Vagina (tissue), 2 donors: Measurements from ENCODE around the gene METTL17. TPM values are rescaled to one million over a fixed set of nuclear protein-coding genes. Genes with fewer than 3 reads are reported as not detected.
"Not testable (repeated sequence)": the region's sequence is repeated elsewhere in the genome, so short reads cannot be mapped to it uniquely, and the experiment has no call there.

Experiments
- DNase-seq, 2 donors: peaks; one replicate each; pipeline ENCODE4 v3.0.0-alpha.2; 2017; ENCODE audit errors: extremely low spot score in 2 of 2
- H3K27ac ChIP-seq: fragments of 200-600 bp; sonication (generic); one replicate; pipeline ENCODE4 v1.5.1; 2019
- H3K27me3 ChIP-seq: fragments of 200-600 bp; sonication (generic); one replicate; pipeline ENCODE4 v1.5.1; 2019
- H3K36me3 ChIP-seq, 2 donors: fragments of 200-600 bp; sonication (generic); one replicate each; pipeline ENCODE4 v1.5.1; 2017 to 2019
- H3K4me1 ChIP-seq: fragments of 200-600 bp; sonication (generic); one replicate; pipeline ENCODE4 v1.5.1; 2019
- H3K4me3 ChIP-seq, 2 donors: fragments of 200-600 bp; sonication (generic); 1 replicate in 1 of 2; 2 replicates in 1 of 2; pipeline ENCODE4 v1.5.1; 2016 to 2019
- H3K9me3 ChIP-seq: fragments of 200-600 bp; sonication (generic); one replicate; pipeline ENCODE4 v1.5.1; 2019
- CTCF ChIP-seq, 3 experiments: fragments of 450-650 bp in 2 of 3; fragments of 200-600 bp in 1 of 3; sonication (generic) in 1 of 3; IDR thresholded peaks; one replicate each; pipeline ENCODE4 v1.5.1; 2017 to 2019; ENCODE audit warnings: antibody characterized with exemption in 3 of 3, mild to moderate bottlenecking in 2 of 3, moderate library complexity in 2 of 3
- POLR2A ChIP-seq, 2 donors: fragments of 450-650 bp; IDR thresholded peaks; one replicate each; pipeline ENCODE4 v1.6.1; 2017; ENCODE audit warnings: antibody characterized with exemption in 2 of 2, mild to moderate bottlenecking in 2 of 2, moderate library complexity in 2 of 2
- POLR2AphosphoS5 ChIP-seq, 2 donors: sonication (generic); formaldehyde crosslinking; IDR thresholded peaks; one replicate each; pipeline ENCODE4 v1.9.0; 2017; ENCODE audit warnings: antibody characterized with exemption in 2 of 2, mild to moderate bottlenecking in 2 of 2, low read depth in 1 of 2; ENCODE audit not compliant: insufficient read depth in 1 of 2
- intact Hi-C: fragments of 100-400 bp; cut with DNase I; formaldehyde crosslinking; loops from one replicate; pipeline ENCODE4 v1.15.1; 2023
- total RNA-seq: library from RNA; depleted of rRNA; stranded (reverse); fragments of >200 nt; gene quantifications from one replicate; pipeline ENCODE4 v1.2.3, GENCODE V29; 2016

Gene METTL17
- 77.1 TPM for total RNA-seq

- intact Hi-C loops = no loop called here
- Histone ChIP-seq H3K4me3 (peak within 1 kb of the TSS; percentile 77 to 86), H3K27ac (peak within 1 kb of the TSS; percentile 87), H3K9me3 (no peaks in the 10 kb centered on the region), H3K4me1 (peaks cover 46% of the 10 kb centered on the region), H3K36me3 (peaks cover 0 to 35% of the 10 kb centered on the region in 2 donors), H3K27me3 (no peaks in the 10 kb centered on the region)
- TF ChIP-seq POLR2AphosphoS5 (IDR thresholded peaks at IDR 0.05; ENCODE audit: insufficient read depth in 1 of 2, low read depth in 1 of 2) (peak; percentile 73 to 88), POLR2A (IDR thresholded peaks at IDR 0.05) (peak in 1 of 2 donors; percentile 44), CTCF (IDR thresholded peaks at IDR 0.05) (no peak)
- peak in 1 of 2 donors; percentile 98 for DNase-seq
Observed at GRCh38 chr14:20989787-20990600, at the start of gene METTL17. Gene METTL17 (plus strand): TSS chr14:20989980. CDS start chr14:20990003, 23 bp downstream.

- DNase-seq, H3K9me3 ChIP-seq, H3K36me3 ChIP-seq, H3K27ac ChIP-seq, H3K4me3 ChIP-seq, H3K27me3 ChIP-seq, intact Hi-C loops, H3K4me1 ChIP-seq: not testable (repeated sequence)
Observed at GRCh38 chr14:20945146-20945545, 44.6 kb upstream of the METTL17 start.

- H3K9me3 ChIP-seq, H3K4me3 ChIP-seq, H3K27ac ChIP-seq, H3K27me3 ChIP-seq, DNase-seq, H3K4me1 ChIP-seq, H3K36me3 ChIP-seq, intact Hi-C loops: not testable (repeated sequence)
Observed at GRCh38 chr14:20946707-20947106, 43.1 kb upstream of the METTL17 start.

GRCh38 chr14:20954736-20955537, 34.8 kb upstream of the METTL17 start, which contains the start of gene RNASE2:
Gene RNASE2 (plus strand): TSS chr14:20955487. CDS start chr14:20955772, 285 bp downstream.
- H3K9me3 ChIP-seq, H3K36me3 ChIP-seq, H3K27me3 ChIP-seq, intact Hi-C loops, H3K4me1 ChIP-seq, H3K4me3 ChIP-seq, DNase-seq, H3K27ac ChIP-seq: not testable (repeated sequence)

- H3K27ac ChIP-seq, H3K4me3 ChIP-seq, H3K27me3 ChIP-seq, H3K36me3 ChIP-seq, DNase-seq, H3K4me1 ChIP-seq, intact Hi-C loops, H3K9me3 ChIP-seq: not testable (repeated sequence)
Observed at GRCh38 chr14:20955538-20955873, 34.3 kb upstream of the METTL17 start.

GRCh38 chr14:20956376-20956976, 33.3 kb upstream of the METTL17 start:
- TF ChIP-seq CTCF (IDR thresholded peaks at IDR 0.05) (no peak), POLR2AphosphoS5 (IDR thresholded peaks at IDR 0.05; ENCODE audit: insufficient read depth in 1 of 2, low read depth in 1 of 2) (no peak), POLR2A (IDR thresholded peaks at IDR 0.05) (no peak)
- Histone ChIP-seq H3K9me3 (no peaks in the 10 kb centered on the region), H3K4me1 (peaks cover 6% of the 10 kb centered on the region), H3K36me3 (no peaks in the 10 kb centered on the region), H3K27me3 (no peaks in the 10 kb centered on the region), H3K27ac (no peak overlapping the region), H3K4me3 (no peak overlapping the region)
- intact Hi-C loops = no loop called here
- DNase-seq = no peak

- H3K9me3 ChIP-seq, H3K36me3 ChIP-seq, H3K4me1 ChIP-seq, H3K4me3 ChIP-seq, intact Hi-C loops, H3K27me3 ChIP-seq, DNase-seq, H3K27ac ChIP-seq: not testable (repeated sequence)
Observed at GRCh38 chr14:20958946-20959345, 30.8 kb upstream of the METTL17 start.
